ENCODE results near the gene VLDLR.

The VLDLR gene

DNA sequence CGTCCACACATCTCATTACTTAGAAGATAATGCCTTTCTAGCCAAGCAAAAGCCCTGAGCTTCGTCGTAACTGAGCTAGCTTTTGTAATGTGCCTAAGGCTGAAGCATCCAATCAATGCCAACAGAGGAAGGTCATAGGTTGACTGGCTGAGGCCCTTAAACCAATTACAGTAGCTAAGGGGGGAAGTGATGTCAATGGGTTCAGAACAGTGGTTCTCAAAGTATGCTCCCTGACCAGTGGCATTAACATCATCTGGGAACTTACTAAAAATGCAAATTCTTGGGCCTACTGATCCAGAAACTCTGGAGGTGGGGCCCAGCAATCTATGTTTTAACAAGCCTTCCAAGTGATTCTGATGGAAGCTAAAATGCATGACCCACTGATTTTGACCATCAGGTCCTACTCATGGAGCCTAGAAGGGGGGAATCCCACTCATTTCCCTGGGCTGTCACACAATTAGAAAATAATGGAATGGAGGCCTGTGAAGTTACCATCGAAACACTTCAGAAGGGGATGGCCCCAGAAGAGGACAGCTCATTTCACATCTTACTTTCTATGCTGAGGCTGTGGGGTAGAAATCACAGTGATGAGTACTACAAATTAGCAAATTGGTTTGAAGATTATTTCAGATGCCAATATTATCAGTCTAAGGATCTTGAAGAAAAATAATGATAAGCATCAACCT lies 4.8 kb upstream of the VLDLR start:
- TF ChIP-seq, protein P1, sequence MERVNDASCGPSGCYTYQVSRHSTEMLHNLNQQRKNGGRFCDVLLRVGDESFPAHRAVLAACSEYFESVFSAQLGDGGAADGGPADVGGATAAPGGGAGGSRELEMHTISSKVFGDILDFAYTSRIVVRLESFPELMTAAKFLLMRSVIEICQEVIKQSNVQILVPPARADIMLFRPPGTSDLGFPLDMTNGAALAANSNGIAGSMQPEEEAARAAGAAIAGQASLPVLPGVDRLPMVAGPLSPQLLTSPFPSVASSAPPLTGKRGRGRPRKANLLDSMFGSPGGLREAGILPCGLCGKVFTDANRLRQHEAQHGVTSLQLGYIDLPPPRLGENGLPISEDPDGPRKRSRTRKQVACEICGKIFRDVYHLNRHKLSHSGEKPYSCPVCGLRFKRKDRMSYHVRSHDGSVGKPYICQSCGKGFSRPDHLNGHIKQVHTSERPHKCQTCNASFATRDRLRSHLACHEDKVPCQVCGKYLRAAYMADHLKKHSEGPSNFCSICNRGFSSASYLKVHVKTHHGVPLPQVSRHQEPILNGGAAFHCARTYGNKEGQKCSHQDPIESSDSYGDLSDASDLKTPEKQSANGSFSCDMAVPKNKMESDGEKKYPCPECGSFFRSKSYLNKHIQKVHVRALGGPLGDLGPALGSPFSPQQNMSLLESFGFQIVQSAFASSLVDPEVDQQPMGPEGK (CRISPR knock-in tag; IDR thresholded peaks at IDR 0.05; ENCODE audit: borderline replicate concordance): no peak
- no peak for ATAC-seq

DNA sequence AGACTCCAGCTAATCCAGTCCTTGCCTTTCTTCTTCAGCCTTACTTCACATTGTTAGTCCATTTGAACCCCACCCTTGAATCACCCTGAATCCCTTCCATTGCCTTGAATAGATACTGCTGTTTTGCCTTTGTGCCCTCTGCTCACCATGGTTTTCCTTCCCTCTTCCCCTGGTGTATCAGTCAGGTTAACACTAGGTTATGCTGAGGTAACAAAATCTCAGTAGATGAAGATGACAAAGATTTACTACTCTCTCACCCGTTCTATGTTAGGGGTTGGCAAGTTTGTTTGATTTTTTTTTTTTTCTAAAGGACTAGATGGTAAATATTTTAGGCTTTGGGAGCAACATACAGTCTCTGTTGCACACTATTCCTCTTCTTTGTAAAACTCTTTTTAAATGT lies 3.3 kb upstream of the VLDLR start:
- TF ChIP-seq OSR1 (CRISPR knock-in tag; IDR thresholded peaks at IDR 0.05) (no peak), RARB (CRISPR knock-in tag; IDR thresholded peaks at IDR 0.05) (no peak), ARNTL (CRISPR knock-in tag; IDR thresholded peaks at IDR 0.05; ENCODE audit: borderline replicate concordance, low read depth) (no peak), SNAI2 (CRISPR knock-in tag; IDR thresholded peaks at IDR 0.05) (no peak), ZNF70 (CRISPR knock-in tag; IDR thresholded peaks at IDR 0.05) (no peak), ZNF565 (CRISPR knock-in tag; conservative IDR thresholded peaks at IDR 0.05; ENCODE audit: low read depth) (no peak), TOX (CRISPR knock-in tag; IDR thresholded peaks at IDR 0.05; ENCODE audit: borderline replicate concordance) (no peak), BACH2 (CRISPR knock-in tag; IDR thresholded peaks at IDR 0.05; ENCODE audit: borderline replicate concordance) (no peak), ISL1 (CRISPR knock-in tag; IDR thresholded peaks at IDR 0.05) (no peak), ZFP30 (CRISPR knock-in tag; IDR thresholded peaks at IDR 0.05) (no peak)
- no peak for ATAC-seq

- TF ChIP-seq PPARA (CRISPR knock-in tag; IDR thresholded peaks at IDR 0.05; ENCODE audit: borderline replicate concordance) (no peak), OSR1 (CRISPR knock-in tag; IDR thresholded peaks at IDR 0.05) (no peak), GLIS3 (CRISPR knock-in tag; IDR thresholded peaks at IDR 0.05) (no peak), ZFP30 (CRISPR knock-in tag; IDR thresholded peaks at IDR 0.05) (no peak), TCF4 (CRISPR knock-in tag; IDR thresholded peaks at IDR 0.05; ENCODE audit: borderline replicate concordance) (no peak), ESRRG (CRISPR knock-in tag; IDR thresholded peaks at IDR 0.05) (no peak), CSRNP3 (CRISPR knock-in tag; IDR thresholded peaks at IDR 0.05) (no peak), ARNTL (CRISPR knock-in tag; IDR thresholded peaks at IDR 0.05; ENCODE audit: borderline replicate concordance, low read depth) (no peak), CSDC2 (CRISPR knock-in tag; IDR thresholded peaks at IDR 0.05) (no peak), POU6F1 (CRISPR knock-in tag; IDR thresholded peaks at IDR 0.05; ENCODE audit: borderline replicate concordance, low read depth) (no peak), RARB (CRISPR knock-in tag; IDR thresholded peaks at IDR 0.05) (no peak), TSHZ2 (CRISPR knock-in tag; IDR thresholded peaks at IDR 0.05) (0 out of 2 replicates have a peak, but pooled peaks have one; percentile 27), ZNF70 (CRISPR knock-in tag; IDR thresholded peaks at IDR 0.05) (0 out of 2 replicates have a peak, but pooled peaks have one; percentile 20), ZC3H10 (CRISPR knock-in tag; IDR thresholded peaks at IDR 0.05) (no peak), BACH2 (CRISPR knock-in tag; IDR thresholded peaks at IDR 0.05; ENCODE audit: borderline replicate concordance) (no peak), ISL1 (CRISPR knock-in tag; IDR thresholded peaks at IDR 0.05) (no peak), SNAI2 (CRISPR knock-in tag; IDR thresholded peaks at IDR 0.05) (no peak), ZFP3 (CRISPR knock-in tag; IDR thresholded peaks at IDR 0.05) (0 out of 2 replicates have a peak, but pooled peaks have one; percentile 27), ZNF8 (CRISPR knock-in tag; IDR thresholded peaks at IDR 0.05) (no peak), ZNF565 (CRISPR knock-in tag; conservative IDR thresholded peaks at IDR 0.05; ENCODE audit: low read depth) (0 out of 2 replicates have a peak, but pooled peaks have one; percentile 62), TOX (CRISPR knock-in tag; IDR thresholded peaks at IDR 0.05; ENCODE audit: borderline replicate concordance) (no peak)
- TF ChIP-seq, protein P1 (CRISPR knock-in tag; IDR thresholded peaks at IDR 0.05; ENCODE audit: borderline replicate concordance): peak; percentile 66; the same call in 1 of the 2 replicates
- TF ChIP-seq, protein P2, sequence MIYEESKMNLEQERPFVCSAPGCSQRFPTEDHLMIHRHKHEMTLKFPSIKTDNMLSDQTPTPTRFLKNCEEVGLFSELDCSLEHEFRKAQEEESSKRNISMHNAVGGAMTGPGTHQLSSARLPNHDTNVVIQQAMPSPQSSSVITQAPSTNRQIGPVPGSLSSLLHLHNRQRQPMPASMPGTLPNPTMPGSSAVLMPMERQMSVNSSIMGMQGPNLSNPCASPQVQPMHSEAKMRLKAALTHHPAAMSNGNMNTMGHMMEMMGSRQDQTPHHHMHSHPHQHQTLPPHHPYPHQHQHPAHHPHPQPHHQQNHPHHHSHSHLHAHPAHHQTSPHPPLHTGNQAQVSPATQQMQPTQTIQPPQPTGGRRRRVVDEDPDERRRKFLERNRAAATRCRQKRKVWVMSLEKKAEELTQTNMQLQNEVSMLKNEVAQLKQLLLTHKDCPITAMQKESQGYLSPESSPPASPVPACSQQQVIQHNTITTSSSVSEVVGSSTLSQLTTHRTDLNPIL (CRISPR knock-in tag; IDR thresholded peaks at IDR 0.05; ENCODE audit: low read depth): no peak
- ATAC-seq: peak; percentile 87
These were observed 467 bp upstream of the VLDLR start for GRCh38 chr9:2620919-2621721.

All from SK-N-SH treated with all-trans-retinoic acid at 6 μM for 48 hours (cell line).